HuH-7 (cell line): ENCODE data around the gene RFX7.
"Not testable (repeated sequence)": the region's sequence is repeated elsewhere in the genome, so short reads cannot be mapped to it uniquely, and the experiment has no call there.

Experiments
- DNase-seq: peaks from one replicate; pipeline ENCODE4 v3.0.0; 2011; ENCODE audit warnings: low spot score

The RFX7 gene

DNA sequence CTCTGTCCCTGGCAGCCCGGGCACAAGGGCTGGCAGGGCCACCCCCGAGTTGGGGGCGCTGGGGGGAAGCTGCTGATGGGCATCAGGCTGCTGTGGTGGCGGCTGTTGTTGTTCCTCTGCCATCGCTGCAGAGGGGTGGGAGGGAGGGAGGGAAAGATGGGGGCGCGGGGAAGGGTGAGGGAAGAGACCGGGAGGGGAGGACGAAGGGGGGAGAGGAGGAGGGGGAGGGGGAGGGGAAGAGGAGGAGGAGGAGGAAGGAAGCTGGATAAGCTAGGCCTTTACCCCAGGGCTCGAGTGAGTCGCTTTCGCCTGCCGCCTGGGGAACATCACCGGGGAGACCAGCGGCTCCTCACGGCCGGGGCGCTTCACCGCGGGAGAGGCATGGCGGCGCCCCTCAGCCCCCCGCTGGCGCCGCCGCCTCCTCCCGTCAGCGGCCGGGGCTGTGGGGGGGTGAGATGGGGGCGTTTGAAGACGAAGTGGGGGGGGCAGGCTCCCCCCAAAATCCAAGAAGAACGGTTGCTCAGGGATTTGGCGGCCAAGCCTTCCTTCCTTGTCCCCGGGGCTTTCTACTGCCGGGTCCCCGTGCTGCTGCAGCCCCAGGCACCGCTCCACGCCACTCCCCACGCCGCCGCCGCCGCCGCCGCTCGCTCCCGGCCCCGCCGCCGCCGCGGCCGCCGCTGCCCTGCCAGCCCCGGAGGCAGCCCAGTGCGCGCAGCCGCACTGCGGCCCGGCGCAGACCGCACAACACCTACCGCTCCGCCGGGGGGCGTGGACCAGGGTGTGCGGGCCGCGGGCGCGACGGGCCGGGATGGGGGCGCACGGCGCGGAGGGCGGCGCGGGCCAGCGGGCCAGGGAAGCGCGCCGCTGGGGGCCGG is at the start of gene RFX7:
TSS of gene RFX7 (minus strand) at position 717 of the 875 bp plus-strand sequence. CDS start at position 123, 594 bp downstream.
- peak; percentile 80 for DNase-seq

DNA sequence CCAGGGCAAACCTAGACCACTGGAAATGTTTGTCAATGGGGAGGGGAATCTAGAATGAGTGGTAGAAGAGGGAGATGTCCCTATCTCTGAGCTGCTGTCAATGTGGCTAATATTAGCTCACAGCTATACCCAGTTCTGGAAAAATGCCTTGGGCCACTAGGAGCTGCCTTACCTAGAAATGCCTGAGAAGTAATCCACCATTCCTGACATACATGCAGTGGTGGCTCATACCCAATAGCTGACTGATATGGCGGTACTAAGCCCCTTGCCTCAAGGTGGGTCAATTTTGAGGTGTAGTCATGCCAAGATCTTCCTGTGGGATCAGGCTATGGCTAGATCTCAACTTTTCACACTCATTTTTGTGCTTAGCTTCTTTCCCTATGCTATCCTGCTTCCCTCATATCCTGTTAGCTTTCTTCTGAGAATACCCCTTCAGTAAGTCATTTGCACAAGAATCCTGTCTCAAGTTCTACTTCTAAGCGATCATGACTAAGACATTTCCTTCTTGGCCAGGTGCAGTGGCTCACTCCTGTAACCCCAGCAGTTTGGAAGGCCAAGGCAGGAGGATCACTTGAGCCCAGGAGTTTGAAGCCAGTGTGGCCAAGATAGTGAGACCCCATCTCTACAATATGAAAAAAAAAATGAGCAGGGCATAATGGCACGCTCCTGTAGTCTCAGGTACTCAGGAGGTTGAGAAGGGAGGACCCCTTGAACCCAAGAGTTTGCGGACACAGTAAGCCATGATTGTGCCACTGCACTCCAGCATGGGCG is 49.1 kb upstream of the RFX7 start:
- DNase-seq: no peak

DNA sequence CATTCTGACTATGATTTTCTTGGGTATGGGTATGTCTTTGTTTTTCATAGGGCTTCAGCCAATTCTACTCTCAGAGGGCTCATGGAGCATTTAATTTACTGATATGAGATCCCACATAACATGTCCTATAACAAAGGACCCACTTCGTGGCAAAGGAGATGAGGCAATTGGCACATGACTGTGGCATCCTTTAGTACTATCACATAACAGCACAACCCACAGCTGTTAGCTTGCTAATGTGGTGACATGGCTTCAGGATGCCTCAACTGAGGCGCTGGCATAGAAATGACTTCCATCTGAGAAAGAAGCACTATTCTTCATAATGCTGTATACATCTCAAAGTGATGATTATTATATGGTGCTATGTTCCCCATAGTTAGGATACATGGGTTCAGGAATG is 48.1 kb upstream of the RFX7 start:
- DNase-seq: no peak

DNA sequence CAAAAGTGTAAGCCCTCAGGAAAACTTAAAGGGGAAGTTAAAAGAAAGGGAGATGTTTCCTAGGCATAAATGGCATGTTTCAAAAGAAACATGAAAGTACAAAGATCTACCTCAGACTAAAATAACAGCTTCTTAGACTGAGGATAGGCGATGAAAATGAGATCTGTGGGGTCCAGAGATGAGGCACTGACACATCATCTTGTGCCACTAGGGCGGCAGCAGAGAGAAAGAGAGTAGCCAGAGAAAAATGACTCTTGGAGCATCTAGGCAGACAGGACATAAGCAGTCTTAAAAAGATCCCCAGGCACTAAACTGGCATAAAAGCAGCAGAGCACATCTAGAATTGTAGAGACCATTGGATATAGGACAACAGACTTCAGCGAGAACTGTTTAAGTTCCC is 42.5 kb upstream of the RFX7 start:
- DNase-seq: no peak

DNA sequence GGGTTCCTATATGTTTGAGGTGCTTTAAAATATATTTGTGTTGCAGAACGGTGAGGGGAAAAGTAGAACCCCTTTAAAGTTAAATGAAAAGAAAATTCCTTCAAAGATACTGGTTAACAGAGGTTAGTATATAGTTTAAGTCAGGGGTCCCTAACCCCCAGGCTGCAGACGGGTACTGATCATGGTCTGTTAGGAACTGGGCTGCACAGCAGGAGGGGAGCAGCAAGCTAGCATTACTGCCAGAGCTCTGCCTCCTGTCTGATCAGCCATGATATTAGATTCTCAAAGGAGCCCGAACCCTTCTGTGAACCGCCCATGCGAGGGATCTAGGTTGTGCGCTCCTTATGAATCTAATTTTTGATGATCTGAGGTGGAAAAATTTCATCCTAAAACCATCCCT is 37.5 kb upstream of the RFX7 start:
- DNase-seq: no peak

DNA sequence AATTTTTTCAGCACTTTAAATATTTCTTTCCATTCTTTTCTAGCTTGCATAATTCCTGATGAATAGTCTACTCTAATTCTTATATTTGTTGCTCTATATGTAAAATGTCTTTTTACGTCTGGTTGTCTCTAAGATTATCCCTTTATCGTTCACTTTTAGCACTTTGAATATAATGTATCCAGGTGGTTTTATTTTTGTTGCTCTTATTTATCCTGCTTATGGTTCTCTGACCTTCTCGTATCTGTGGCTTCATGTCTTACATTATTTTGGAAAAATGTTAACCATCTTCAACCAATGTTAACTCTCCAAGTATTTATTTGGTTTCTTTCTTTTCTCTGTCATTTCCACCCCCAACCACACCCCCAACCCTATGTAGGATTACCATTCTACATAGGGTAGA is 30.0 kb upstream of the RFX7 start:
- no peak for DNase-seq

DNA sequence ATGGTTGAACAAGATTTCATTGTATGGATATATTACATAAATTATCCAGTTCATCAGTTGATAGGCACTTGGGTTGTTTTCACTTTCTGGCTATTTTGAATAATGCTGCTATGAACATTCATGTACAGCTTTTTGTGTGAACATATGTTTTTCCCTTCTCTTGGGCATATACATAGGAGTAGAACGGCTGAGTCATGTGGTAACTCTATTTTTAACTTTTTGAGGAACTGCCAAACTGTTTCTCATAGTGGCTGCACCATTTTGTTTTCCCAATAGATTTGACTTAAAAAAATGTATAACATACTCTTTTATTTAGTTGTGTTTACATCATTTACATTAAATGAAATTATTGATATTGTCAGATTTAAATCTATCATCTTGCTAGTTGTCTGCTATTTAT is 28.8 kb upstream of the RFX7 start:
- DNase-seq: no peak

DNA sequence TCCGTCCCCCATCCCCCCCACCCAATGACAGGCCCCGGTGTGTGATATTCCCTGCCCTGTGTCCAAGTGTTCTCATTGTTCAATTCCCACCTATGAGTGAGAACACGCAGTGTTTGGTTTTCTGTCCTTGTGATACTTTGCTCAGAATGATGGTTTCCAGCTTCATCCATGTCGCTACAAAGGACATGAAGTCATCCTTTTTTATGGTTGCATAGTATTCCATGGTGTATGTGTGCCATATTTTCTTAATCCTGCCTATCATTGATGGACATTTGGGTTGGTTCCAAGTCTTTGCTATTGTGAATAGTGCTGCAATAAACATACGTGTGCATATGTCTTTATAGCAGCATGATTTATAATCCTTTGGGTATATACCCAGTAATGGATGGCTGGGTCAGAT is 22.8 kb upstream of the RFX7 start:
- not testable (repeated sequence) for DNase-seq

DNA sequence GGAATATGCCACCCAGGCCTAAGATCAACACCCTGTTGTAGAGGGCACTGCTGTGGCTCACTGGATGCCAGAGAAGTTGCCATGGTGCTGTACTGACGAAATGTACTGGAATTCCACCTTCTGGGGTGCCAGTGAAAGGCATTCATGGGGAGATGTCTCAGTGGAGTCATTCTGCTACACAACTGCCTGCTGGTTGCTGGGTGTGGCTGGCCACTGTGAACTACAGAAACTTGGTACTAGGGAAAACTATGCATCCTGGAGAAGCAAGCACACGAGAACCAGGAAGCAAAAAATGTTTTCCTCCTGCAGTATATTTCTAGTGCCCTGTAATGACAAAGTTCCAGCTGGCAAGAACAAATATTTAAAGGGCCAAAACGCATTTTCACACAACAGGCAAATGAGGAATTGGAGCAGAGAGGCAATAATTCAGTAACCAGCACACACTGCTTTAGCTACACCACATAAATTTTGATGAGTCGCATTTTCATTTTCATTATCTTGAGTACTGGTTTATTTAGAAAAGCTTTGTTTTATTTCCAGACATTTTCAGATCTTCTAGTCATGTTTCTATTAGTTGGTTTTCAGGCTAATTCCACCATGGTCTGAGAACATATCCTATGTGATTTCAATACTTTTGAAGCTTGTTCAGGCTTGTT is 18.3 kb upstream of the RFX7 start:
- no peak for DNase-seq

DNA sequence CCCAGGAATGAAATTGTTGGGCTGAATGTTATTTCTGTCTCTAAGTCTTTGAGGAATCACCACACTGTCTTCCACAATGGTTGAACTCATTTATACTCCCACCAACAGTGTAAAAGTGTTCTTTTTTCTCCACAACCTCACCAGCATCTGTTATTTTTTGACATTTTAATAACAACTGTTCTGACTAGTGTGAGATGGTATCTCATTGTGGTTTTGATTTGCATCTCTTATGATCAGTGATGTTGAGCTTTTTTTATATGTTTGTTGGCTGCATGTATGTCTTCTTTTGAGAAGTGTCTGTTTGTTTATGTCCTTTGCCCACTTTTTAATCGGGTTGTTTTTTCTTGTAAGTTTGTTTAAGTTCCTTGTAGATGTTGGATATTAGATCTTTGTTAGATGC is 13.6 kb upstream of the RFX7 start:
- DNase-seq: not testable (repeated sequence)

DNA sequence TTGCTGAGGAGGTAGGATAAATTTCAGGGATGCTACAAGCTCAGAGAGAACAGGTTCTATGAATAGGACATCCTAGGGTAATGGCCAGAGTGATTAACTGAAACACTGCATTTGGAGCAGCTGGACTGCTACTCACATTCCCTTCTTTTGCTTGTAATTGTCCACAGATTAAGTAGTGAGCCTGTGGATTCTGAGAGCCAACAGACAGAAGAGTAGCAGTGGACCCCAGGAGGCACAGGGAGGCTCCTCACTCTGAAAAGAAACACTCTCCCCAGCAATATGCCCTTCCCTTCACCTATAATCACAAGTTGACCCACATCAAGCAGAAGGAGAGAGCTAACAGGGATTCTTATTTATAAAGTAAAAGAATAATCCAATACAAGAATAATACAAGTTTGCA is 10.6 kb upstream of the RFX7 start:
- no peak for DNase-seq

DNA sequence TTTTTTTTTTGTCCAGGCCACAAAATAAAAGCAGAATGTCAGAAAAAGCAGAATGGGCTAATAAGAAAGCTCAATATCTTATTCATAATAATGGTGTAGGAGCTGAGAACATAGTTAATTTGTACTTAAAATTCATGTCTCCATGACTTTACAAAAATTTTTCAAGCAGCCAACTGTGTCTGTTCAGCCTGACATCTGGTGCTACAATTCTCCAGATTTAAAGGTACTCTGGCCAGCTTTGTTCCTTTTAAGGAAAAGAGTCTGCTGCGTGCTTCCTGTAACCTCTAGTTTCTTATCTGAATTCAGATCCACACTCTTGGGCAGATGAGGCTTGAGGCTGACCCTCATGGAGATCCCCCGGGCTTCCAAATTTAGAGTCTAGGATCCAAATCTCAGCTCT is 8.7 kb upstream of the RFX7 start:
- DNase-seq: no peak

DNA sequence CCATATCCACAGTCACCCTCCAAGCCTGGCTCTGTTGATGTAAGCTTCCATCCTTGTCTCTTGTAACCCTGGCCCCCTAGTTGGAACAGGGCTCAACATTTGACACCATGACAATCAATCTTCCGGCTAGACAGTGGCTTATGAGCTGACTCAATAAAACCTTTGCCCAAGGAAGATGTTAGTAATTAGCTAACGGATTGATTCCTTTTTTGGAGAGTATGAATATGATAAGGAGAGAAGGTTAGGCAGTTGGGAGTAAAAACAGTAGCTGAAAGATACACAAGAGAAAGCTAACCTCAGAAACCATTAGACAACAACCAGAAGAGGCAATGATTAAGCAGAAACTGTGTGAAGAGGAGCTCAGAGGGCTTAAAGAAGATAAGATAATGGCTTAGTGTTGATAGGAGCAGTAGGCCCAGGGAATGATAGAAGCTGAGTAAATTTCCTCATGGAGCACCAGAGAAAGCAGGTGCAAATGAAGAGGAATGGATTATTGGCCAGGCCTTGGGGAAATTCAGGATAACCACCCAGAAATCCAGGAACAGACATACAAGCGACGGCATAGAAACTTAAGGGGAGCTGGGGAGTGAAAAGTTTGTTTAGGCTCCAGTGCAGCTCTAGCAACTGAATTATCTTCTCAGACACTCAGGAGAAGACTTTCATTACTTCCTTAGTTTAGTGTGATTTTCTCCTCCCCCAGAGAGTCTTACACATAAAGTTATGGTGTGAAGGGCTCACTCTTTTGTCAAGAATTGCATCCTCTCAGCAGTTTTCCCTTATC is 7.8 kb upstream of the RFX7 start:
- DNase-seq: no peak

DNA sequence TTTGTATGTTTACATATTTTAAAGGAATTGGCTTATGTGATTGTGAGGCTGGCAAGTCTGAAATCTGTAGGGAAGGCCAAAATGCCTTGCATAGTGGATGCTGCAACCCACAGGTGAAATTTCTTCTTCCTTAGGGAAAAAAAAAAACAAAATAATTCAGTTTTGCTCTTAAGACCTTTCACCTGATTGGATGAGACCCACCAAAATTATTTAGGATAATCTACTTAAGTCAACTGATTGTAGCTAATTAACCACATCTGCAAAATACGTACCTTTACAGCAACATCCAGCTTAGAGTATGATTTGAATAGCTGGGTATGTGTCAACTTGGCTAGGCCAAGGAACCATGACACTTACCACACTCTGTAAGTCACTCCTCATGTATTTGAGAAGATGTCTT is 6.9 kb upstream of the RFX7 start:
- no peak for DNase-seq

DNA sequence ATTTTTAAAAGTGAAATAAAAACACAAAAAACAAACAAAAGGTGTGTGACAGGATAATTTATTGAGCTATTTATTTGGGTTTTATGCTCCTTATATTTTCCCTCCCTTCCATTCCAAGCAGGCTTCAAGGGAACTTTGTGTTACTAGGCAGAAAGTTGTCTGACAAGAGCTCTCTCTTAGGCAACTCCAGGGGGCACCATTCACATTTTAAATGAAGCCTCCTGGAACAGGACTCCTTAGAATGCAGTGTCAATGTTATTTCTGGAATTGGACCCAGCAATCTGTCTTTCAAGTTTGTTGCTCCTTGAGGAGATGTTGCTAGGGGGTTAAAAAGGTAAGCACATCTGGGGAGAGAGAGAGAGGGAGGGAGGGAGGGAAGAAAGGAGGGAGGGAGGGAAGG is 5.4 kb upstream of the RFX7 start:
- DNase-seq: peak; percentile 15

DNA sequence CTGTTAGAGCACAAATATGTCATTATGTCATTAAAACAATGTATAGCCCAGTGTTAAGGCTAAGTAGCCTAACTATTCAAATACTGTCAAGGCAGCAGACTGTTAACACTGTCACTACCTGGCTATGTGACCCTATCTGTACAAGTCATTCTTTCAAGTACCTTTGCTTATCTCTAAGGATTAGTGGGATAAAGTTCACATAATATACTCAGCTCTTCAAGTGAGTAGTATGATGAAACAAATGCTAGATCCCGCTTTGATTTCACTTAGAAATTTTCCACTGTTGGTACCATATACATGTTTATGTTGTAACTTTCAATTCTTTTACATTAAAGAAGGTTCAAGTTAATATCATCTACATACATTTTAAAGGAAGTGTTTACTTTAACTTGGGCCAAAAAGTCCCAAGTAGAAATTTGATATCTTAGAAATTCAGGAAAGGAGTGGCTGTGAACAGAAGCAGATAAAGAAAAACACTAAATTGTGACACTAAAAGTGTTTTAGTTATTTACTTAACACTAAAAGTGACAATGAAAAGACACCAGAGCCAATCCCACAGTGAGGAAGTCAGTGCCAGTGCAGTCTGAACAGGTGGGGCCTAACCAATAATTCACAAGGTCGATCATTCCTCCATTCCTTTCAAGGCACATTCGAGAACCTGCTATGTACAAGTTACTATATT is 4.8 kb upstream of the RFX7 start:
- DNase-seq: no peak

DNA sequence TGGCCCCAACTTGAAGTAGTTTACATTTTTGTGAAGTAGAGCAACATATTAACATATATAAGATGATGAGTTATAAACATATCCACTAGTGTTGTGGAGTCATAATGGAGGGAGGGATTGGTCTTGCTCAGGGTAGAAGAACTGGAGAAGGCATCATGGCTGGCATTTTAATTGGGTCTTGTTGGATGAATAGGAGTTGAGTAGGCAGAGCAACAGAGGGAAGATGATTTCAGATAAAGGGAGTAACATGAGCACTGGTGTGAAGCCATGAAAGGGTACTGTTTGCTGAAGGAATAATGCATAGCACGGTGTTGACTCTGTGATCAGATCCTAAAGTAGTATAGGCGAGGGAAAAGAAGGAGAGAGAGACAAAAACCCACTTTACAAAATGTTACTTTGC is 3.6 kb upstream of the RFX7 start:
- no peak for DNase-seq

DNA sequence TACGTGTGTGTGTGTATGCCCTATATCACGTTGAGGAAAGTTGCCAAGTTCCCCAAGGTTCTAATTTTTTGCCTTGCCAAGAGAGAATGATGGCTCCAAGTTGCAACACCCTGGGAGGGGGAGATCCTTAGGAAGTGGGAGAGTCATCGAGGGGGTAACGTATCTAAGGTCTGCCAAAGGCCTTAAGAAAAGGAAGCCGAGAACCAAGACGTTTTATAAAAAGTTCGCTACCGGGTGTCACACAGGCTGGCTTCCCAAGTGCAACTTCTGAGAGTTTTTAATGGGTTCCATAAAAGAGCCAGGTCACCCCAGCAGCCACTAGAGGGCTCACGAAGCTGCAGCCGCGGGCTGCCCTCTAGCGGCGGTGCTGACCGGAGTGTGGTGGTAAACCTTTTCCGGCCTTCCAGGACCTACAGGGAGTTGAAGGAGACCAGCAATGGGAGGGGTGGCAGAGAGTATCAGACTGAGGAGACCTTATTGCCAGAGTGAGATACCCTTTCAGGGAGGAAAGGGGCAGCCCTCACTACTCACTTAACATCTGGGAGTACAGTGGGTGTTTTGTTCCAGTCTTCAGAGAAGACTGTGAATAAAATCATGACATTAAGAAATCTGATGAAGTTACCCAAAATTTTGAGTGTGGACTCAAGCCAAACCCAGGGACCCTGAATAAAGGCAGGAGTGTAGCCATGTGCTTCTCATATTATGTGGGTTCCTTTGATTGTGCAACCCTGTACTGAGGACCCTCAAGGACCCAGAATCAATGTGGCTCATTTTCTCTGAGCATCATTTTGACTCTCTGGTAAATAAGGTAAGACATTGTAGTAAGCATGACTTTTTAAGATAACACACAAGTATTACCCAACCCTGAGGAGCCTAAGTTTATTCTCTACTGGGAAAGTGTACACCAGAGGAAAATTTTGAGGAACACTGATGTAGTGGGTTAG is 2.5 kb upstream of the RFX7 start:
- DNase-seq: peak; percentile 76

DNA sequence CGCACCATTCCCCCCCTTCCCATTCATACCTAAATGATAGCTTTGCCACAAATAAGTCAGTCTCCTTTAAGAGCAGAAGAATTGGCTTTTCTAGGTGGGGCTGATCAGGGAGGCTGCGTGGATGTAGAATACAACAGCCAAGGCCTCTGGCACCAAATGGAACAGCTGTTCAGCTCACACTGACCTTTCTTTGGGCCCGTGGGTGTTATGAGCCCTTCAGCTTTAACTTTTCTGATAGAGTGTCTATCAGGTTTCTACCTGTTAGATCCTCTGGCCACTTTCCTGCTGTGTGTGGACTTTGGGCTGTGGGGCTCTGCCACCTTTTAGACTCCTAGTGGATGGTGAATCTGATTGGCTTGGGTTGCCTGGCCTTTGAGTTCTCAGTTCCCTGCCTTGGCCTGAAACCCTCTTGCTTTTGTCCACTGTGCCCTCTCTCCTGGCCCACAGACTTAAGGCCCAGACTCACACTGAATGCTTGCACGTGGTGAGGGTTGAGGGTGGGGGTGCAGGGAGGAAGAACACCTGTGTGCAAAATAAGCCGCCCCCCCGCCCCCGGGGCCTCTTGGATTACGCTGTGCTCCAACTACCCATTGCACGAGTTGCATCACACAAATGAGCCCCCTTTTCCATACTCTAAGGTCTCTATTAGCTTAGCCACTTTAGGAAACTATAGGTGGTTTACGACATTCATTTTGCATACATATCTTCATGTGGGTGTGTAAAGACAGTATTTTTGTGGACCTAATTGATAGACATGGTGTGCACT is 1.3 kb upstream of the RFX7 start:
- DNase-seq: peak; percentile 30
